ENCODE results near the gene UNKL.

DNA sequence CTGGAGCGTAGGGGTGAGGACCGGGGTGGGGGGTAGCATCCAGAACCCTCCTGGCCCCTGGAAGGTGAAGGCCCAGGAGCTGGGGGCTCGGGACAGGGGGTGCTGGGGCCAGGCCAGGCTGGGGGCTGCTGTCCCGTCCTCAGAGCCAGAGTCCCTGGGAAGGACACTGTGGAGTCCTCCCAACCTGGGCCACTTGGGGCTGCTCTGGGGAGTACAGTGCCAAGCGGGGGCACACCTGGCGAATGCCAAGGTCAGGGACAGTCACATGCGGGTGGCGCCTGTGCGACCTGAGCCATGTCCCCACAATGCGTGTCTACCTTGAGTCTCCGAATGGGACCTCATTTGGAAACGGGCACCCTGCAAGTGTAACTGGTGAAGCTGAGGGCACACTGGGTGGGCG, 15.1 kb upstream of the UNKL start:
- TF ChIP-seq, protein P1, sequence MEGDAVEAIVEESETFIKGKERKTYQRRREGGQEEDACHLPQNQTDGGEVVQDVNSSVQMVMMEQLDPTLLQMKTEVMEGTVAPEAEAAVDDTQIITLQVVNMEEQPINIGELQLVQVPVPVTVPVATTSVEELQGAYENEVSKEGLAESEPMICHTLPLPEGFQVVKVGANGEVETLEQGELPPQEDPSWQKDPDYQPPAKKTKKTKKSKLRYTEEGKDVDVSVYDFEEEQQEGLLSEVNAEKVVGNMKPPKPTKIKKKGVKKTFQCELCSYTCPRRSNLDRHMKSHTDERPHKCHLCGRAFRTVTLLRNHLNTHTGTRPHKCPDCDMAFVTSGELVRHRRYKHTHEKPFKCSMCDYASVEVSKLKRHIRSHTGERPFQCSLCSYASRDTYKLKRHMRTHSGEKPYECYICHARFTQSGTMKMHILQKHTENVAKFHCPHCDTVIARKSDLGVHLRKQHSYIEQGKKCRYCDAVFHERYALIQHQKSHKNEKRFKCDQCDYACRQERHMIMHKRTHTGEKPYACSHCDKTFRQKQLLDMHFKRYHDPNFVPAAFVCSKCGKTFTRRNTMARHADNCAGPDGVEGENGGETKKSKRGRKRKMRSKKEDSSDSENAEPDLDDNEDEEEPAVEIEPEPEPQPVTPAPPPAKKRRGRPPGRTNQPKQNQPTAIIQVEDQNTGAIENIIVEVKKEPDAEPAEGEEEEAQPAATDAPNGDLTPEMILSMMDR (IDR thresholded peaks at IDR 0.05 in 8 of 11, conservative IDR thresholded peaks at IDR 0.05 in 3 of 11), result no peak
- no peak for TF ChIP-seq POLR2A (IDR thresholded peaks at IDR 0.05)
